Measurements from ENCODE around the gene SOX11. TPM values are rescaled to one million over a fixed set of nuclear protein-coding genes. Genes with fewer than 3 reads are reported as not detected.
A peak's percentile ranks its signal among the peaks of the same experiment; 100 is the strongest.
"Not testable (repeated sequence)": the region's sequence is repeated elsewhere in the genome, so short reads cannot be mapped to it uniquely, and the experiment has no call there.

Gene SOX11
- total RNA-seq (10 to 100 TPM; 22.1 to 26.8 TPM), polyA plus RNA-seq (ENCODE audit: insufficient read length in 2 of 2) (10 to 100 TPM; 54.2 to 74.0 TPM)
- long read RNA-seq, donor 1, full-length matches to known transcripts: 225 of 225 reads
- long read RNA-seq, donor 1, partial matches to known transcripts: 0 of 225 reads
- long read RNA-seq, donor 1, other reads (novel, unspliced or antisense): 0 of 225 reads
- long read RNA-seq, donor 2, full-length matches to known transcripts: 52 of 52 reads
- long read RNA-seq, donor 2, partial matches to known transcripts: 0 of 52 reads
- long read RNA-seq, donor 2, other reads (novel, unspliced or antisense): 0 of 52 reads
- long read RNA-seq, donor 3, full-length matches to known transcripts: 96 of 96 reads
- long read RNA-seq, donor 3, partial matches to known transcripts: 0 of 96 reads
- long read RNA-seq, donor 3, other reads (novel, unspliced or antisense): 0 of 96 reads
- long read RNA-seq, donor 4, full-length matches to known transcripts: 171 of 171 reads
- long read RNA-seq, donor 4, partial matches to known transcripts: 0 of 171 reads
- long read RNA-seq, donor 4, other reads (novel, unspliced or antisense): 0 of 171 reads

DNA sequence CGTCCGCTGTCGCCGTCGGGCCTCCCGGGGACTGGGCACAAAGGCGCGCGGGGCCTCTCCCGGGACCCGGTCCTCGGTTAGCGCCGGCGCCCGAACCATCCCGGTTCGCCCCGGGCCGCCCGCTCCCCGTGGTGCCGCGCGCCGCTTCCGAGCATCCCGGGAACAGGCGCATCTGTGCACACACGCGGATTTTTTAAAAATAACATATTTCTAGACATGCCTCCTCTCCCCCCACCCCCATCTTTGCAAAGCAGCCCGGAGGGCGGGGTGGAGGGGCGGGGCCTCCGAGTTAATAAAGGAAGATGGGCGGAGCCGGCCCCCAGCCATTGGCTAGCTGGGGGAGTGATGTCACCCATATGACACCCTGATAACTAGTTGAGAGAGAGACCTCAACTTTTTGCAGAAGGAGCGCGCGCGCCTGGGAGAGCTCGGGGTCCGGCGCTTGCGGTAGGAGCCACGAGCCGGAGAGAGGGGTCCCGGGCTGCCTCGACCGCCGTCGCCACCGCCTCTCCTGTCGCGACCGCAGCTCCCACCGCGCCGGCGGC lies at the start of gene SOX11:
Gene SOX11 (plus strand): TSS at position 400 of the 545 bp plus-strand sequence. CDS start 338 bp downstream, outside the sequence.
- WGBS (ENCODE audit: insufficient coverage): under 1% methylated on average over 45 of the region's 60 CpGs

DNA sequence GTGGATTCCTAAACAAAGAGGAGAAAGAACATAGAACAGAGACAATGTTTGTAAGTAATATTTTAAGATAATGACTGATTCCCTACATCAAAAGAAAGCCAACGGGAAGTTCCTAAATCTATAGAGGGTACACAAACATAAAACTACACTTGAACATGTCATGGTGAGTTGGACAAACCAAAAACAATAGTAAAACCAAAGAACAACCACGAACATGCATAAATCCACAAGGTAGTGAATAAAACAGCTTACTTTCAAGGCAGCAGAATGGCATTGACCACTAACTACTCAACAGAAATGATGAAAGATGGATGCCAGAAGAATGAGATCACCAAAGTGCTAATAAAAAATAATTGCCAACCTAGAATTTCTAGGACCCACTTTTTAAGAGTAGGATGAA lies 39.5 kb upstream of the SOX11 start:
- H3K36me3 ChIP-seq (ENCODE audit: control insufficient read depth, insufficient read depth, low read length); H3K4me1 ChIP-seq (ENCODE audit: control insufficient read depth, insufficient read depth, low read length); H3K9me3 ChIP-seq (ENCODE audit: control insufficient read depth, insufficient read depth, low read length); DNase-seq (ENCODE audit: low read depth in 4 of 6, low spot score in 6 of 6); H3K27me3 ChIP-seq (ENCODE audit: control insufficient read depth, insufficient read depth, low read length); H3K4me3 ChIP-seq (ENCODE audit: low read depth, low read length); H3K27ac ChIP-seq (ENCODE audit: low read depth, low read length): not testable (repeated sequence)
- WGBS (ENCODE audit: insufficient coverage): no CpG with 5 or more reads among the region's 2 CpGs

More for the DNA sequence above, at the start of gene SOX11:
- H3K27me3 ChIP-seq (ENCODE audit: control insufficient read depth, insufficient read depth, low read length): no peaks in the 10 kb centered on the region
- peak within 1 kb of the TSS; percentile 89 for H3K27ac ChIP-seq (ENCODE audit: low read depth, low read length)
- peak within 1 kb of the TSS; percentile 83 for H3K4me3 ChIP-seq (ENCODE audit: low read depth, low read length)
- DNase-seq (ENCODE audit: low read depth in 4 of 6, low spot score in 6 of 6): peak; percentile 89 to 99 (median 97)
- peaks cover 3% of the 10 kb centered on the region for H3K36me3 ChIP-seq (ENCODE audit: control insufficient read depth, insufficient read depth, low read length)
- no peaks in the 10 kb centered on the region for H3K4me1 ChIP-seq (ENCODE audit: control insufficient read depth, insufficient read depth, low read length)
- H3K9me3 ChIP-seq (ENCODE audit: control insufficient read depth, insufficient read depth, low read length): no peaks in the 10 kb centered on the region

DNA sequence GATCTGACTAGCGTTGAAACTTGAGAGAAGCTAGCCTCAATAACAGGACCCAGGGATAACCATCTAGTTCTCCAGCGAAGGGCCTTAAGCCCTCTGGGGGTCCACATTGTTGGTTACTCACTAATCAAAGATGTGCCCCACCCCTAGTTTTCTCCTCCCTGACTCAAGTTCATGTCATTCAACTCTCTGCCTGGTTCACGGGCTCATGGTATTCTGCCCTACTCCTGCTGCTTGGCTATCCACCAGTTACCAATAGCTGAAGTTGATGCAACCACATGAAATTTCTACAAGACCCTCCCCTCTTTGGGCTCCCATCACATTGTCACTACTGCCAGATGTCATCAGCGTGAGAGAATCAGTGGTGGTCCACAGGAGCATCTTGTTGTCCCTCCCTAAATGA lies 38.4 kb upstream of the SOX11 start:
- WGBS (ENCODE audit: insufficient coverage): 80% methylated on average over 1 of the region's 4 CpGs
- not testable (repeated sequence) for H3K27me3 ChIP-seq (ENCODE audit: control insufficient read depth, insufficient read depth, low read length); DNase-seq (ENCODE audit: low read depth in 4 of 6, low spot score in 6 of 6)

DNA sequence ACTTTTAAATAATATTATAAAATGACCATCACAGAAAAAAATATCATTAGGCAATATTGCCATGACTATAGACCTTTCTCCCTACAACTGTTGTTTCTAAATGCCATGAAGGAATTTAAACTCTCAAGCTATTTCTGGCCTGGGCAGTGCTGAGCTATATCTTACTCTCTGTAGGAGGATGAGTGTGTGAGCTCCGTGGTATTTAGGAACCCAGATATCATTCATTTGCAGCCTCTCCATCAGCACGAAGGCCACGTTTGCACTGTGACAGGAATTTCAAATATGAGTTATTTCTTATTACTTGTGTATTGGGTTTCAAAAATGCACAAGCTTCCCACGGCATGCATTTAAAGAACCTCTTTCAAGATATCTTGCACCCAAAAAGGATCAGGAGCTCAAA lies 35.0 kb upstream of the SOX11 start:
- H3K9me3 ChIP-seq (ENCODE audit: control insufficient read depth, insufficient read depth, low read length): no peaks in the 10 kb centered on the region
- no peak overlapping the region for H3K27ac ChIP-seq (ENCODE audit: low read depth, low read length)
- WGBS (ENCODE audit: insufficient coverage): 90% methylated on average over 2 of the region's 4 CpGs
- DNase-seq (ENCODE audit: low read depth in 4 of 6, low spot score in 6 of 6): no peak
- H3K4me1 ChIP-seq (ENCODE audit: control insufficient read depth, insufficient read depth, low read length): no peaks in the 10 kb centered on the region
- no peaks in the 10 kb centered on the region for H3K27me3 ChIP-seq (ENCODE audit: control insufficient read depth, insufficient read depth, low read length)
- no peaks in the 10 kb centered on the region for H3K36me3 ChIP-seq (ENCODE audit: control insufficient read depth, insufficient read depth, low read length)
- H3K4me3 ChIP-seq (ENCODE audit: low read depth, low read length): no peak overlapping the region

More for the DNA sequence above, 38.4 kb upstream of the SOX11 start:
- H3K9me3 ChIP-seq (ENCODE audit: control insufficient read depth, insufficient read depth, low read length); H3K4me1 ChIP-seq (ENCODE audit: control insufficient read depth, insufficient read depth, low read length); H3K4me3 ChIP-seq (ENCODE audit: low read depth, low read length); H3K27ac ChIP-seq (ENCODE audit: low read depth, low read length); H3K36me3 ChIP-seq (ENCODE audit: control insufficient read depth, insufficient read depth, low read length): not testable (repeated sequence)

DNA sequence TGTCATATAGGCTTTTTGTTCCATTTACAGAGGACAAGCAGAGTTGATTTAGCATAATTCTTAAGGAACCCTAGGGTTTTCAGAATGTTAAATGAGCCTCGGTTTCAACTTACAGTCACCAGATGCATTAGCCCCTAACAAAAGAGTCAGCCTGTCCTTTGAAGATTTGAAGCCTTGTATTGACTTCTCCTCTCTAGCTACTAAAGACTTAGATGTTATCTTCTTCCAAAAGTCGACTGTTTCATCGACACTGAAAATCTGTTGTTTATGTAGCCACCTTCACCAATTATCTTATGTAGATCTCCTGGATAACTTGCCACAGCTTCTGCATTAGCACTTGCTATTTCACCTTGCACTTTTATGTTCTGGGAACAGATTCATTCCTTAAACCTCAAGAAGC lies 31.6 kb upstream of the SOX11 start:
- 65% methylated on average over 2 of the region's 3 CpGs for WGBS (ENCODE audit: insufficient coverage)
- DNase-seq (ENCODE audit: low read depth in 4 of 6, low spot score in 6 of 6): no peak
- no peaks in the 10 kb centered on the region for H3K4me1 ChIP-seq (ENCODE audit: control insufficient read depth, insufficient read depth, low read length)
- H3K36me3 ChIP-seq (ENCODE audit: control insufficient read depth, insufficient read depth, low read length): no peaks in the 10 kb centered on the region
- H3K9me3 ChIP-seq (ENCODE audit: control insufficient read depth, insufficient read depth, low read length): no peaks in the 10 kb centered on the region
- H3K27ac ChIP-seq (ENCODE audit: low read depth, low read length): no peak overlapping the region
- H3K4me3 ChIP-seq (ENCODE audit: low read depth, low read length): no peak overlapping the region
- H3K27me3 ChIP-seq (ENCODE audit: control insufficient read depth, insufficient read depth, low read length): no peaks in the 10 kb centered on the region

DNA sequence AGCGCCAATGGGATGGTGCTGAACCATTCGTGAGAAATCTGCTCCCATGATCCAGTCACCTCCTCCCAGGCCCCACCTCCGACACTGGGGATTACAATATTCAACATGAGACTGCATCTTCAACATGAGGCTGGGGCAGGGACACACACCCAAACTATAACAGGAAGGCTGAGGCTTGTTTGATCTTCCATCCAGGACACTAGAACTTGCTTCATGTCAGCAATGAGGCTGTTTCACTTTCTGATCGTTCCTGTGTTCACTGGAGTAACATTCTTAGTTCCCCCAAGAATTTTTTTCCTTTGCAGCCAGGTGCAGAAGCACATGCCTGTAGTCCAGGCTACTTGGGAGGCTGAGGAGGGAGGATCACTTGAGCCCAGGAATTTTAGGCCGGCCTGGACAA lies 30.8 kb upstream of the SOX11 start:
- DNase-seq (ENCODE audit: low read depth in 4 of 6, low spot score in 6 of 6): no peak
- Histone ChIP-seq H3K9me3 (ENCODE audit: control insufficient read depth, insufficient read depth, low read length) (no peaks in the 10 kb centered on the region), H3K36me3 (ENCODE audit: control insufficient read depth, insufficient read depth, low read length) (no peaks in the 10 kb centered on the region), H3K4me1 (ENCODE audit: control insufficient read depth, insufficient read depth, low read length) (no peaks in the 10 kb centered on the region), H3K27me3 (ENCODE audit: control insufficient read depth, insufficient read depth, low read length) (no peaks in the 10 kb centered on the region), H3K27ac (ENCODE audit: low read depth, low read length) (no peak overlapping the region), H3K4me3 (ENCODE audit: low read depth, low read length) (no peak overlapping the region)
- WGBS (ENCODE audit: insufficient coverage): 90% methylated on average over 5 of the region's 5 CpGs

DNA sequence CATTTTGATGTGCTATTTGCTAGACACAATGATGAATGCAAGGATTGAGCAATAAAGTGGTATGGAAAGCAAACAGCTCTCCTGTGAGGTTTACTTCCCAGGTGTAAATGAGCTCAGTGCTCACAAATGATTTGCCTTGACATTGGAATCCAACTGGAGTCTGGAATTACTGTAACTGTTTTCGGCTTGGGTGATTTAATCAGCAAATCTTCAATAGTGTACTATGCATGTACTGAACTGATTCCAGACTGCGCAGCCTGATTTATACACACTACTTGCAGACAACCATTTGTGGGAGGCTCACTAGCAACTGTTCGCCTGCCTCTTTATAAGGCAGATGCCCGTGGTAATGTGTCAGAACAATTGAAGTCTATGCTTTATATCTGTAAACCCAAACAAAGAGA lies 27.9 kb upstream of the SOX11 start:
- peak in 1 of 6 donors; percentile 54 for DNase-seq (ENCODE audit: low read depth in 4 of 6, low spot score in 6 of 6)
- Histone ChIP-seq H3K9me3 (ENCODE audit: control insufficient read depth, insufficient read depth, low read length) (no peaks in the 10 kb centered on the region), H3K27ac (ENCODE audit: low read depth, low read length) (no peak overlapping the region), H3K4me3 (ENCODE audit: low read depth, low read length) (no peak overlapping the region), H3K36me3 (ENCODE audit: control insufficient read depth, insufficient read depth, low read length) (no peaks in the 10 kb centered on the region), H3K4me1 (ENCODE audit: control insufficient read depth, insufficient read depth, low read length) (no peaks in the 10 kb centered on the region), H3K27me3 (ENCODE audit: control insufficient read depth, insufficient read depth, low read length) (no peaks in the 10 kb centered on the region)
- WGBS (ENCODE audit: insufficient coverage): no CpG with 5 or more reads among the region's 4 CpGs

DNA sequence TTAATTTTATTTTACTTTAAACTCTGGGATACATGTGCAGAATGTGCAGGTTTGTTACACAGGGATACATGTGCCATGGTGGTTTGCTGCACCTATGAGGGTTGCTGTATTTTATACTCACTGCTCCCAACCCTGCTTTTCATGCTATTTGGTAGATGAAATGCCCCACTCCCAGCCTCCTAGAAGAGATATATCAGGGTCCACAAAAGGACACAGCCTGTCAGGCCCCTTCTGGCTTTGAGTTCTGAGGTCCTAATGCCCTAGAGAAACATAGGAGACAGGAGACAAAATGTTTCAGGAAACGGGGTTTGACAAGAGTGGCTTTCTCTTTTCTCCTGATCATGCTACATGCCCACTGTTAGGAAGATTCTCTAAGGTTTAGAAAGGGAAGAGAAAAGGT lies 27.1 kb upstream of the SOX11 start:
- Histone ChIP-seq H3K27me3 (ENCODE audit: control insufficient read depth, insufficient read depth, low read length) (no peaks in the 10 kb centered on the region), H3K4me1 (ENCODE audit: control insufficient read depth, insufficient read depth, low read length) (no peaks in the 10 kb centered on the region), H3K9me3 (ENCODE audit: control insufficient read depth, insufficient read depth, low read length) (no peaks in the 10 kb centered on the region), H3K36me3 (ENCODE audit: control insufficient read depth, insufficient read depth, low read length) (no peaks in the 10 kb centered on the region), H3K27ac (ENCODE audit: low read depth, low read length) (no peak overlapping the region), H3K4me3 (ENCODE audit: low read depth, low read length) (no peak overlapping the region)
- WGBS (ENCODE audit: insufficient coverage): no CpG with 5 or more reads among the region's 1 CpG
- DNase-seq (ENCODE audit: low read depth in 4 of 6, low spot score in 6 of 6): no peak

DNA sequence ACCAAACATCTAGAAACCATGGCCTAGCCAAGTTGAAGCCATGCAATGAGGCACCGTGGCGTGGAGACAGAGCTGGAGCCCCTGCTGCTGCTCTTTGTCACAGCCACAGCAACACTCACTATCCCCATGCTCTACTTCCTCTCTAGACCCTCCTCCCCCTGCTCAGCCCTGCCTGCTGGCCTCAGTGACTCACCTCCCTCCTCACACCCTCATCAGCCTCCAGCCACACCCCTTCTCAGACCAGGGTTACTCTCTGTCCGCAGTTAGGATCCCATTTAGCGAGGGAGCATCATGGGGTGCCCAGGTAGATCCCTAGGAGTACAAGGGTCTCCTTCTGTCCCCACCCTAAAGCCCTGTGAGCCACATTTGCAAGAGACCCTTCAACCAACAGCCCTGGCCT lies 25.4 kb upstream of the SOX11 start:
- DNase-seq (ENCODE audit: low read depth in 4 of 6, low spot score in 6 of 6): no peak
- no peaks in the 10 kb centered on the region for H3K4me1 ChIP-seq (ENCODE audit: control insufficient read depth, insufficient read depth, low read length)
- H3K27me3 ChIP-seq (ENCODE audit: control insufficient read depth, insufficient read depth, low read length): no peaks in the 10 kb centered on the region
- H3K36me3 ChIP-seq (ENCODE audit: control insufficient read depth, insufficient read depth, low read length): no peaks in the 10 kb centered on the region
- H3K9me3 ChIP-seq (ENCODE audit: control insufficient read depth, insufficient read depth, low read length): no peaks in the 10 kb centered on the region
- 83% methylated on average over 4 of the region's 4 CpGs for WGBS (ENCODE audit: insufficient coverage)
- H3K4me3 ChIP-seq (ENCODE audit: low read depth, low read length): no peak overlapping the region
- H3K27ac ChIP-seq (ENCODE audit: low read depth, low read length): no peak overlapping the region

DNA sequence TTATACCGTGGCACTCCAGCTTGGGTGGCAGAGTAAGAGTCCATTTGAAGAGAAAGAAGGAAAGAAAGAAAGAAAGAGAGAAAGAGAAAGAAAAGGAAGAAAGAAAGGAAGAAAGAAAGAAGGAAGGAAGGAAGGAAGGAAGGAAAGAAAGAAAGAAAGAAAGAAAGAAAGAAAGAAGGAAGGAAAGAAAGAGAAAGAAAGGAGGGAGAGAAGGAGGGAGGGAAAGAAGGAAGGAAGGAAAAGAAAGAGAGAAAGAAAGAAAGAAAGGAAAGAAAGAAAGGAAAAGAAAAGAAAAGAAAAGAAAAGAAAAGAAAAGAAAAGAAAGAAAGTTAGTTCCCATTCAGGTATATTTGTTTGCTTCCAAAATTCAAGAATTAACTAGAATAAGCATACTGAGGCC lies 24.5 kb upstream of the SOX11 start:
- not testable (repeated sequence) for H3K4me3 ChIP-seq (ENCODE audit: low read depth, low read length); H3K27me3 ChIP-seq (ENCODE audit: control insufficient read depth, insufficient read depth, low read length)

More for the DNA sequence above, 24.5 kb upstream of the SOX11 start:
- WGBS (ENCODE audit: insufficient coverage): 100% methylated on average over 1 of the region's 1 CpG
- DNase-seq (ENCODE audit: low read depth in 4 of 6, low spot score in 6 of 6); H3K4me1 ChIP-seq (ENCODE audit: control insufficient read depth, insufficient read depth, low read length); H3K27ac ChIP-seq (ENCODE audit: low read depth, low read length); H3K36me3 ChIP-seq (ENCODE audit: control insufficient read depth, insufficient read depth, low read length); H3K9me3 ChIP-seq (ENCODE audit: control insufficient read depth, insufficient read depth, low read length): not testable (repeated sequence)

Data from spinal cord (tissue), 10 donors.